IMR-90 (cell line): ENCODE data around the gene OTUD5. TPM values are rescaled to one million over a fixed set of nuclear protein-coding genes. Genes with fewer than 3 reads are reported as not detected.

Experiments
- ATAC-seq: fragments of 200-7000 bp; cut with Tn5 transposase; 2 replicates; pipeline ENCODE4 v1.9.1; 2020; ENCODE audit warnings: low read depth, mild to moderate bottlenecking, moderate library complexity
- BruUV-seq: library from RNA; stranded (reverse); fragments of 400-500 nt; replicated peaks from 2 replicates; lab custom pipeline; 2021; lab: Mats Ljungman, UMichigan
- CTCF ChIA-PET: fragments of 300-600 bp; formaldehyde crosslinking; extraction: SDS; loops from one replicate; lab custom pipeline; 2021; ENCODE audit warnings: antibody characterized with exemption; lab: Yijun Ruan, JAX
- POLR2A ChIA-PET: fragments of 300-600 bp; sonication (Branson Sonifier 250); formaldehyde crosslinking; loops from one replicate; lab custom pipeline; 2022; ENCODE audit warnings: antibody characterized with exemption; ENCODE audit not compliant: unreplicated experiment; lab: Charles Lee
- DNase-seq: peaks from one replicate; pipeline ENCODE4 v3.0.0; 2013
- H2AFZ ChIP-seq: replicated peaks from 2 replicates; pipeline ENCODE3; 2013; ENCODE audit warnings: low read length, mild to moderate bottlenecking; ENCODE audit not compliant: poor library complexity
- H2AK5ac ChIP-seq: 2 replicates; pipeline ENCODE4 v1.6.1; 2013; ENCODE audit warnings: low read depth, low read length, inconsistent platforms
- H2AK9ac ChIP-seq: replicated peaks from 2 replicates; pipeline ENCODE3; 2013; ENCODE audit warnings: mild to moderate bottlenecking, low read depth, low read length, moderate library complexity; ENCODE audit not compliant: poor library complexity
- H2BK120ac ChIP-seq: 2 replicates; pipeline ENCODE4 v1.6.1; 2013; ENCODE audit warnings: low read depth, low read length, inconsistent platforms
- H2BK15ac ChIP-seq: 3 replicates; pipeline ENCODE4 v1.6.1; 2013; ENCODE audit warnings: low read depth, low read length, inconsistent platforms
- H2BK20ac ChIP-seq: 2 replicates; pipeline ENCODE4 v1.6.1; 2013; ENCODE audit warnings: low read depth, mild to moderate bottlenecking, inconsistent platforms, low read length, moderate library complexity
- H2BK5ac ChIP-seq: 2 replicates; pipeline ENCODE4 v1.6.1; 2013; ENCODE audit warnings: mild to moderate bottlenecking, low read depth, low read length, inconsistent platforms; ENCODE audit not compliant: poor library complexity, severe bottlenecking
- H3K14ac ChIP-seq: replicated peaks from 2 replicates; pipeline ENCODE4 v1.6.1; 2013; ENCODE audit warnings: low read depth, low read length, inconsistent platforms
- H3K18ac ChIP-seq: 2 replicates; pipeline ENCODE4 v1.6.1; 2013; ENCODE audit warnings: low read depth, low read length, control low read depth
- H3K23ac ChIP-seq: 2 replicates; pipeline ENCODE4 v1.6.1; 2013; ENCODE audit warnings: low read depth, low read length, inconsistent platforms
- H3K27ac ChIP-seq: 2 replicates; pipeline ENCODE4 v1.5.1; 2013; ENCODE audit warnings: mild to moderate bottlenecking, control low read depth, low read length; ENCODE audit not compliant: insufficient read depth
- H3K27me3 ChIP-seq: 2 replicates; pipeline ENCODE4 v1.6.1; 2013; ENCODE audit warnings: low read length; ENCODE audit not compliant: control insufficient read depth, insufficient read depth
- H3K36me3 ChIP-seq: 2 replicates; pipeline ENCODE4 v1.6.1; 2013; ENCODE audit warnings: low read length, mixed read lengths; ENCODE audit not compliant: control insufficient read depth, insufficient read depth
- H3K4ac ChIP-seq: 2 replicates; pipeline ENCODE4 v1.6.1; 2013; ENCODE audit warnings: low read depth, low read length, inconsistent platforms
- H3K4me1 ChIP-seq: 2 replicates; pipeline ENCODE4 v1.6.1; 2013; ENCODE audit warnings: low read length, mixed read lengths; ENCODE audit not compliant: control insufficient read depth, insufficient read depth
- H3K4me2 ChIP-seq: 2 replicates; pipeline ENCODE4 v1.6.1; 2013; ENCODE audit warnings: low read depth, mild to moderate bottlenecking, control low read depth, low read length, moderate library complexity
- H3K4me3 ChIP-seq: 2 replicates; pipeline ENCODE4 v1.5.1; 2013; ENCODE audit warnings: low read depth, mild to moderate bottlenecking, control low read depth, low read length, moderate library complexity; ENCODE audit not compliant: insufficient read depth
- H3K56ac ChIP-seq: 2 replicates; pipeline ENCODE4 v1.6.1; 2013; ENCODE audit warnings: low read length, inconsistent platforms; ENCODE audit not compliant: insufficient read depth; ENCODE audit errors: extremely low read depth
- H3K79me1 ChIP-seq, 2 experiments: 2 replicates each; pipeline ENCODE4 v1.6.1; 2013; ENCODE audit warnings: low read length in 2 of 2, inconsistent platforms in 1 of 2, low read depth in 1 of 2
- H3K9ac ChIP-seq: 2 replicates; pipeline ENCODE4 v1.6.1; 2013; ENCODE audit warnings: low read depth, low read length, control low read depth
- H3K9me1 ChIP-seq: 2 replicates; pipeline ENCODE4 v1.6.1; 2013; ENCODE audit warnings: low read length, inconsistent platforms; ENCODE audit not compliant: insufficient read depth
- H3K9me3 ChIP-seq: 2 replicates; pipeline ENCODE4 v1.6.1; 2013; ENCODE audit warnings: low read length; ENCODE audit not compliant: control insufficient read depth, insufficient read depth
- H4K20me1 ChIP-seq: 2 replicates; pipeline ENCODE4 v1.6.1; 2013; ENCODE audit warnings: low read length, inconsistent platforms; ENCODE audit not compliant: insufficient read depth
- H4K5ac ChIP-seq: 2 replicates; pipeline ENCODE4 v1.6.1; 2013; ENCODE audit warnings: mild to moderate bottlenecking, low read depth, low read length, control low read depth
- H4K8ac ChIP-seq, 2 experiments: 2 replicates each; pipeline ENCODE4 v1.6.1; 2013; ENCODE audit warnings: low read depth in 2 of 2, low read length in 2 of 2, control low read depth in 1 of 2, inconsistent platforms in 1 of 2
- H4K91ac ChIP-seq: 2 replicates; pipeline ENCODE4 v1.6.1; 2013; ENCODE audit warnings: low read depth, low read length, inconsistent platforms; ENCODE audit not compliant: insufficient read depth
- CTCF ChIP-seq: conservative IDR thresholded peaks from 2 replicates; pipeline ENCODE4 v1.5.1; 2012; ENCODE audit warnings: mild to moderate bottlenecking, low read depth, low read length, improper control_type of control experiment
- FOS ChIP-seq: fragments of 150-350 bp; IDR thresholded peaks from 2 replicates; pipeline ENCODE4 v1.6.1; 2016; ENCODE audit warnings: low read depth, low read length
- MAFK ChIP-seq: IDR thresholded peaks from 2 replicates; pipeline ENCODE4 v1.6.1; 2012; ENCODE audit warnings: low read depth, low read length, improper control_type of control experiment
- MXI1 ChIP-seq: IDR thresholded peaks from 2 replicates; pipeline ENCODE4 v1.6.1; 2012; ENCODE audit warnings: low read depth, mild to moderate bottlenecking, low read length, moderate library complexity, borderline replicate concordance
- NFE2L2 ChIP-seq: fragments of 150-350 bp; IDR thresholded peaks from 2 replicates; pipeline ENCODE4 v1.6.1; 2016; ENCODE audit warnings: low read depth, mild to moderate bottlenecking, low read length
- RCOR1 ChIP-seq: IDR thresholded peaks from 2 replicates; pipeline ENCODE4 v1.6.1; 2012; ENCODE audit warnings: mild to moderate bottlenecking, low read length, improper control_type of control experiment; ENCODE audit not compliant: insufficient replicate concordance
- RFX5 ChIP-seq: IDR thresholded peaks from 2 replicates; pipeline ENCODE4 v1.8.0; 2012; ENCODE audit warnings: low read depth, mild to moderate bottlenecking, low read length, moderate library complexity
- SMC3 ChIP-seq: fragments of 150-350 bp; IDR thresholded peaks from 2 replicates; pipeline ENCODE4 v1.6.1; 2016; ENCODE audit warnings: low read depth, mild to moderate bottlenecking, antibody characterized with exemption, low read length, moderate library complexity
- WGBS, 2 experiments: methylation state at CpG; one replicate each; pipeline versions ENCODE4 v1.1.5 to v1.1.7; 2013; ENCODE audit warnings: missing lambda C conversion rate in 2 of 2; ENCODE audit not compliant: insufficient read length in 1 of 2; ENCODE audit errors: extremely low coverage in 2 of 2; 5-methylcytosine and 5-hydroxymethylcytosine counted together
- dilution Hi-C: fragments of 300-500 bp; cut with HindIII; formaldehyde crosslinking; loops from one replicate; pipeline ENCODE4 v1.14.3; 2018; ENCODE audit warnings: low sequenced_read_pairs; ENCODE audit not compliant: unreplicated experiment
- in situ Hi-C: fragments of 300-500 bp; cut with MboI; formaldehyde crosslinking; loops from 3 replicates; pipeline ENCODE4 v1.14.3; 2019; ENCODE audit warnings: low sequenced_read_pairs, inconsistent platforms, mixed read lengths
- intact Hi-C: fragments of 100-400 bp; cut with micrococcal nuclease; formaldehyde crosslinking; loops from 2 replicates; pipeline ENCODE4 v1.10.0; 2022
- polyA plus RNA-seq, 3 experiments: library from polyadenylated mRNA; depleted of rRNA; stranded (reverse); fragments of >200 nt; gene quantifications; 2 replicates each; pipeline ENCODE4 v1.2.3, GENCODE V29; 2012; ENCODE audit warnings: low replicate concordance in 1 of 3
- total RNA-seq: library from RNA; depleted of rRNA; stranded (reverse); fragments of >200 nt; gene quantifications from 2 replicates; pipeline ENCODE4 v1.2.3, GENCODE V29; 2012
- TF ChIP-seq, protein P1 (sequence below): fragments of 150-350 bp; IDR thresholded peaks from 2 replicates; pipeline ENCODE4 v1.6.1; 2017; ENCODE audit warnings: mild to moderate bottlenecking, antibody characterized with exemption, low read length, low read depth

OTUD5 gene
- total and polyA plus RNA-seq, 2 of the 4 experiments (the other 2 are of a cell fraction): 30.6 to 50.4 TPM

DNA sequence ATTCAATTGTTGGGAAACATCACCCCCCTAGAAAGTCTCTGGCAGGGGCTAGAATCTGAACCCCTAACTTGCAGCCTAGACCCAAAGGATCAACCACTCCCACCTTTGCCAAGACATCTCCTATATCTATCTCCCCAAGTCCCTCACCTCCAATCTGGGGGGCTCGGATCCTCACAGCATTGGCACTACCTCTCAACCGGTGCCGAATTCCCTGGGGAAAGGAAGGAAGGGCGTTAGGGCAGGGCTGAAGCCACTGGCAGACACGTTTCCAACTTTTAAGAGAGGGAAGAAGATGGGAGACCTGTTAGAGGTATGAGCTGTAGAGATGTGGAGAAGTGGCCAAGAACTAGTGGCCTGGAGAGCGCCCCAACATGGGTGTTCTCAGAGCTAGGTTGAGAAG is 62.5 kb downstream of the OTUD5 start:
- no peak overlapping the region for H3K27ac ChIP-seq
- H3K79me1 ChIP-seq: peaks cover 6 to 22% of the 10 kb centered on the region in 2 experiments
- H3K56ac ChIP-seq: no peak overlapping the region
- H4K20me1 ChIP-seq: peaks cover 6% of the 10 kb centered on the region; the same call in 1 of the 2 replicates
- WGBS, 2 experiments: 60% methylated on average over 1 of the region's 6 CpGs; no CpG with 5 or more reads in 1 of the 2 experiments
- in situ Hi-C loops: no loop called here
- no peak overlapping the region for H4K8ac ChIP-seq
- 0 out of 2 replicates have a peak, but pooled peaks cover 2% of the 10 kb centered on the region for H3K4me1 ChIP-seq
- no peak for ATAC-seq
- dilution Hi-C loops: no loop called here
- TF ChIP-seq, protein P1, sequence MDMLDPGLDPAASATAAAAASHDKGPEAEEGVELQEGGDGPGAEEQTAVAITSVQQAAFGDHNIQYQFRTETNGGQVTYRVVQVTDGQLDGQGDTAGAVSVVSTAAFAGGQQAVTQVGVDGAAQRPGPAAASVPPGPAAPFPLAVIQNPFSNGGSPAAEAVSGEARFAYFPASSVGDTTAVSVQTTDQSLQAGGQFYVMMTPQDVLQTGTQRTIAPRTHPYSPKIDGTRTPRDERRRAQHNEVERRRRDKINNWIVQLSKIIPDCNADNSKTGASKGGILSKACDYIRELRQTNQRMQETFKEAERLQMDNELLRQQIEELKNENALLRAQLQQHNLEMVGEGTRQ: no peak
- TF ChIP-seq MAFK (no peak), RCOR1 (no peak), MXI1 (no peak), SMC3 (no peak), FOS (no peak), RFX5 (no peak), CTCF (no peak), NFE2L2 (no peak)
- H2AK9ac ChIP-seq: no peak overlapping the region
- no TSS peak for BruUV-seq
- no peak overlapping the region for H2AFZ ChIP-seq
- no peak overlapping the region for H2BK20ac ChIP-seq
- DNase-seq: no peak
- H2BK15ac ChIP-seq: no peak overlapping the region
- no peak overlapping the region for H3K9ac ChIP-seq
- H3K4me3 ChIP-seq: no peak overlapping the region
- H3K4ac ChIP-seq: no peak overlapping the region
- POLR2A ChIA-PET: no interaction called here
- H2AK5ac ChIP-seq: no peak overlapping the region
- 0 out of 2 replicates have a peak, but pooled peaks cover 7% of the 10 kb centered on the region for H3K9me1 ChIP-seq
- H3K14ac ChIP-seq: no peak overlapping the region
- H3K23ac ChIP-seq: no peak overlapping the region
- intact Hi-C loops: no loop called here
- CTCF ChIA-PET: no interaction called here
- H2BK120ac ChIP-seq: no peak overlapping the region
- no peaks in the 10 kb centered on the region for H3K36me3 ChIP-seq
- H3K27me3 ChIP-seq: no peaks in the 10 kb centered on the region
- H2BK5ac ChIP-seq: no peak overlapping the region
- no peak overlapping the region for H4K91ac ChIP-seq
- no peaks in the 10 kb centered on the region for H3K9me3 ChIP-seq
- no peak overlapping the region for H3K4me2 ChIP-seq
- H3K18ac ChIP-seq: no peak overlapping the region
- no peak overlapping the region for H4K5ac ChIP-seq
